H1 (cell line): ENCODE measurements around the gene SEMA3E. TPM values are rescaled to one million over a fixed set of nuclear protein-coding genes. Genes with fewer than 3 reads are reported as not detected.
"Not testable (repeated sequence)": the region's sequence is repeated elsewhere in the genome, so short reads cannot be mapped to it uniquely, and the experiment has no call there.

Source experiments
- CTCF ChIA-PET: fragments of 300-600 bp; sonication (Branson Sonifier 250); formaldehyde crosslinking; loops from one replicate; lab custom pipeline; 2021; ENCODE audit not compliant: partially characterized antibody; lab: Charles Lee
- POLR2A ChIA-PET: fragments of 300-600 bp; sonication (Branson Sonifier 250); formaldehyde crosslinking; loops from one replicate; lab custom pipeline; 2021; ENCODE audit warnings: inconsistent platforms; ENCODE audit not compliant: partially characterized antibody; lab: Charles Lee
- DNase-seq, 2 experiments: peaks; one replicate each; pipeline versions ENCODE4 v3.0.0 to v3.0.0-alpha.2; 2010 to 2022; ENCODE audit warnings: low spot score in 2 of 2, low read depth in 1 of 2, mixed read lengths in 1 of 2
- FAIRE-seq: peaks from 2 replicates; lab custom pipeline; 2011; peaks lifted over from hg19 to GRCh38; lab: Jason Lieb, UNC
- H2AFZ ChIP-seq: 2 replicates; pipeline ENCODE4 v1.8.1; 2012; ENCODE audit warnings: low read length, inconsistent platforms
- H2AK5ac ChIP-seq: 2 replicates; pipeline ENCODE4 v1.6.1; 2013; ENCODE audit warnings: low read depth, low read length
- H2BK120ac ChIP-seq: replicated peaks from 2 replicates; pipeline ENCODE3; 2013; ENCODE audit warnings: low read depth, low read length, inconsistent platforms
- H2BK12ac ChIP-seq: 2 replicates; pipeline ENCODE4 v1.6.1; 2013; ENCODE audit warnings: low read depth, low read length
- H2BK15ac ChIP-seq: 2 replicates; pipeline ENCODE4 v1.6.1; 2013; ENCODE audit warnings: low read length
- H2BK20ac ChIP-seq: 2 replicates; pipeline ENCODE4 v1.6.1; 2013; ENCODE audit warnings: low read length
- H2BK5ac ChIP-seq: 2 replicates; pipeline ENCODE4 v1.6.1; 2013; ENCODE audit warnings: low read depth, low read length
- H3K14ac ChIP-seq: 2 replicates; pipeline ENCODE4 v1.6.1; 2013; ENCODE audit warnings: inconsistent platforms; ENCODE audit not compliant: insufficient read length
- H3K18ac ChIP-seq: 2 replicates; pipeline ENCODE4 v1.6.1; 2013; ENCODE audit warnings: low read length; ENCODE audit errors: extremely low read depth
- H3K23ac ChIP-seq: 2 replicates; pipeline ENCODE4 v1.6.1; 2013; ENCODE audit warnings: inconsistent platforms; ENCODE audit not compliant: insufficient read length
- H3K23me2 ChIP-seq: 2 replicates; pipeline ENCODE4 v1.6.1; 2013; ENCODE audit warnings: low read depth, low read length
- H3K27ac ChIP-seq: 2 replicates; pipeline ENCODE4 v1.6.1; 2011; ENCODE audit warnings: low read depth, low read length, inconsistent platforms
- H3K27me3 ChIP-seq, 4 experiments: replicated peaks in 1 of 4; 1 replicate in 1 of 4; 2 replicates in 3 of 4; pipeline versions ENCODE4 v1.6.1 to v1.8.1; 2011 to 2013; ENCODE audit warnings: low read length in 3 of 4, mild to moderate bottlenecking in 3 of 4, inconsistent platforms in 2 of 4, mixed read lengths in 2 of 4, moderate library complexity in 1 of 4; ENCODE audit not compliant: control insufficient read depth in 3 of 4, insufficient read depth in 3 of 4; ENCODE audit errors: extremely low read depth in 1 of 4
- H3K36me3 ChIP-seq, 4 experiments: 2 replicates each; pipeline versions ENCODE4 v1.6.1 to v1.8.1; 2011 to 2013; ENCODE audit warnings: mild to moderate bottlenecking in 4 of 4, low read length in 3 of 4, moderate library complexity in 2 of 4, control low read depth in 1 of 4, inconsistent platforms in 1 of 4; ENCODE audit not compliant: insufficient read depth in 4 of 4, control insufficient read depth in 2 of 4
- H3K4ac ChIP-seq: replicated peaks from 2 replicates; pipeline ENCODE3; 2013; ENCODE audit warnings: low read length, low read depth, mixed read lengths, inconsistent platforms; ENCODE audit not compliant: insufficient read length
- H3K4me1 ChIP-seq, 4 experiments: replicated peaks in 1 of 4; 1 replicate in 1 of 4; 2 replicates in 3 of 4; pipeline versions ENCODE4 v1.6.1 to v1.8.1; 2011 to 2013; ENCODE audit warnings: low read length in 3 of 4, inconsistent platforms in 2 of 4, mixed read lengths in 1 of 4; ENCODE audit not compliant: insufficient read depth in 4 of 4, control insufficient read depth in 3 of 4
- H3K4me2 ChIP-seq, 2 experiments: 2 replicates each; pipeline versions ENCODE4 v1.6.1 to v1.8.1; 2011 to 2013; ENCODE audit warnings: low read depth in 2 of 2, low read length in 2 of 2, control low read depth in 1 of 2, inconsistent platforms in 1 of 2, mild to moderate bottlenecking in 1 of 2; ENCODE audit not compliant: insufficient read depth in 1 of 2
- H3K4me3 ChIP-seq, 4 experiments: fragments of 200-600, 300-600 bp in 1 of 4; sonication (generic), shearing (Covaris generic), sonication (Bioruptor Twin) in 1 of 4; 2 replicates each; pipeline versions ENCODE4 v1.5.1 to v1.8.1; 2011 to 2016; ENCODE audit warnings: low read length in 4 of 4, low read depth in 3 of 4, control low read depth in 2 of 4, inconsistent platforms in 2 of 4, mild to moderate bottlenecking in 2 of 4, mixed read lengths in 1 of 4, moderate library complexity in 1 of 4; ENCODE audit not compliant: insufficient read depth in 2 of 4; ENCODE audit errors: extremely low read depth in 1 of 4
- H3K56ac ChIP-seq: replicated peaks from 2 replicates; pipeline ENCODE3; 2013; ENCODE audit warnings: low read depth, mild to moderate bottlenecking, mixed read lengths, low read length, inconsistent platforms; ENCODE audit not compliant: insufficient read length
- H3K79me1 ChIP-seq: 2 replicates; pipeline ENCODE4 v1.6.1; 2013; ENCODE audit warnings: low read depth, low read length, control low read depth
- H3K79me2 ChIP-seq, 2 experiments: 2 replicates each; pipeline versions ENCODE4 v1.6.1 to v1.8.1; 2012 to 2013; ENCODE audit warnings: low read length in 2 of 2, mild to moderate bottlenecking in 2 of 2, inconsistent platforms in 1 of 2; ENCODE audit not compliant: insufficient read depth in 2 of 2, control insufficient read depth in 1 of 2
- H3K9ac ChIP-seq, 4 experiments: replicated peaks in 1 of 4; 1 replicate in 1 of 4; 2 replicates in 3 of 4; pipeline versions ENCODE4 v1.6.1 to v1.8.1; 2011 to 2013; ENCODE audit warnings: low read depth in 3 of 4, low read length in 3 of 4, control low read depth in 2 of 4, mild to moderate bottlenecking in 2 of 4, moderate library complexity in 2 of 4, inconsistent platforms in 1 of 4; ENCODE audit errors: extremely low read depth in 1 of 4
- H3K9me3 ChIP-seq, 2 experiments: 2 replicates each; pipeline versions ENCODE4 v1.6.1 to v1.8.1; 2012 to 2013; ENCODE audit warnings: mild to moderate bottlenecking in 2 of 2, moderate library complexity in 2 of 2, control low read depth in 1 of 2, inconsistent platforms in 1 of 2, low read depth in 1 of 2, low read length in 1 of 2, mixed read lengths in 1 of 2; ENCODE audit not compliant: insufficient read depth in 2 of 2
- H4K20me1 ChIP-seq, 2 experiments: replicated peaks in 1 of 2; 2 replicates each; pipeline versions ENCODE3 to v1.8.1; 2011 to 2013; ENCODE audit warnings: inconsistent platforms in 2 of 2, low read length in 2 of 2, mild to moderate bottlenecking in 1 of 2; ENCODE audit not compliant: insufficient read depth in 2 of 2, control insufficient read depth in 1 of 2
- H4K5ac ChIP-seq: 2 replicates; pipeline ENCODE4 v1.6.1; 2013; ENCODE audit warnings: low read length, low read depth, mixed read lengths, inconsistent platforms; ENCODE audit not compliant: insufficient read length
- H4K8ac ChIP-seq: 2 replicates; pipeline ENCODE4 v1.8.0; 2013; ENCODE audit warnings: mild to moderate bottlenecking, moderate library complexity, low read length, inconsistent platforms; ENCODE audit not compliant: insufficient read depth; ENCODE audit errors: extremely low read depth
- H4K91ac ChIP-seq: replicated peaks from 2 replicates; pipeline ENCODE3; 2013; ENCODE audit warnings: low read length, mixed read lengths, inconsistent platforms; ENCODE audit not compliant: insufficient read length
- WGBS, 2 experiments: shearing (Covaris generic) in 1 of 2; methylation state at CpG; one replicate each; pipeline versions ENCODE4 v1.1.6 to v1.1.7; 2013 to 2015; ENCODE audit warnings: low lambda C conversion rate in 2 of 2, mixed read lengths in 2 of 2, inconsistent platforms in 1 of 2, low coverage in 1 of 2, missing lambda C conversion rate in 1 of 2; ENCODE audit not compliant: insufficient replicate concordance in 2 of 2, insufficient coverage in 1 of 2, insufficient read length in 1 of 2; ENCODE audit errors: extremely low coverage in 1 of 2, missing lambda C conversion rate in 1 of 2; 5-methylcytosine and 5-hydroxymethylcytosine counted together
- polyA plus RNA-seq, 7 experiments: library from polyadenylated mRNA; depleted of rRNA in 3 of 7; stranded (reverse) in 5 of 7; unstranded in 2 of 7; fragments of >200 nt in 5 of 7; fragments of 200-250 nt in 2 of 7; gene quantifications; 1 replicate in 5 of 7; 2 replicates in 1 of 7; 4 replicates in 1 of 7; pipeline versions ENCODE4 v1.2.1 to v1.2.3, GENCODE V29; 2011 to 2013; ENCODE audit warnings: missing spikeins in 2 of 7, mixed read lengths in 2 of 7
- total RNA-seq: library from RNA; stranded (reverse); fragmentation: NEBNext Ultra II Directional; extraction: Animal tissue kit (Norgen Biotek cat#: 25700); gene quantifications from 2 replicates; pipeline ENCODE4 v1.2.1, GENCODE V29; 2021

The SEMA3E gene
- total and polyA plus RNA-seq, 2 of the 8 experiments (the other 6 are each of a cell fraction or from before 2014, with no cell fraction given), result 0.93 to 0.94 TPM

GRCh38 chr7:83552556-83552955 lies 96.4 kb downstream of the SEMA3E start:
- H3K4me3 ChIP-seq, H2BK12ac ChIP-seq, H2BK20ac ChIP-seq, H4K5ac ChIP-seq, H3K27ac ChIP-seq, H4K20me1 ChIP-seq, H2BK5ac ChIP-seq, H3K79me1 ChIP-seq, H3K27me3 ChIP-seq, FAIRE-seq, H3K56ac ChIP-seq, CTCF ChIA-PET, H3K18ac ChIP-seq, H4K8ac ChIP-seq, H2AK5ac ChIP-seq, H3K4ac ChIP-seq, H2AFZ ChIP-seq, H3K36me3 ChIP-seq, H2BK15ac ChIP-seq, H2BK120ac ChIP-seq, H3K23me2 ChIP-seq, H3K79me2 ChIP-seq, DNase-seq, H3K4me2 ChIP-seq, H3K4me1 ChIP-seq, H4K91ac ChIP-seq, H3K14ac ChIP-seq, H3K9ac ChIP-seq, H3K23ac ChIP-seq, POLR2A ChIA-PET, H3K9me3 ChIP-seq: not testable (repeated sequence)
- WGBS, 2 experiments, result 73% methylated on average over 3 of the region's 3 CpGs; no CpG with 5 or more reads in 1 of the 2 experiments
